Fibroblast of skin of scalp (primary cell): ENCODE data around the gene NUP188.
A peak's percentile ranks its signal among the peaks of the same experiment; 100 is the strongest.
"Not testable (repeated sequence)": the region's sequence is repeated elsewhere in the genome, so short reads cannot be mapped to it uniquely, and the experiment has no call there.

Experiments used
- DNase-seq: peaks from one replicate; pipeline ENCODE4 v3.0.0-alpha.2; 2013

The NUP188 gene

GRCh38 chr9:129028192-129028966, 80.9 kb downstream of the NUP188 start, which contains the start of gene SH3GLB2:
TSS of gene SH3GLB2 (minus strand) at chr9:129028331. CDS start at chr9:129028154, 177 bp downstream.
- DNase-seq = peak; percentile 95

- no peak for DNase-seq
These were observed 82.7 kb downstream of the NUP188 start for GRCh38 chr9:129030191-129030590.

GRCh38 chr9:129031514-129031913, 84.0 kb downstream of the NUP188 start:
- no peak for DNase-seq

- no peak for DNase-seq
These were observed 85.2 kb downstream of the NUP188 start for GRCh38 chr9:129032541-129033159.

- no peak for DNase-seq
These were observed 85.7 kb downstream of the NUP188 start for GRCh38 chr9:129033216-129033615.

- not testable (repeated sequence) for DNase-seq
These were observed 88.3 kb downstream of the NUP188 start for GRCh38 chr9:129035838-129036237.

GRCh38 chr9:129036241-129036922, 88.9 kb downstream of the NUP188 start, which contains the start of gene MIGA2:
TSS of gene MIGA2 (plus strand) at chr9:129036626. CDS start at chr9:129040595, 3,969 bp downstream.
- peak; percentile 99 for DNase-seq

GRCh38 chr9:129036923-129037766, 89.6 kb downstream of the NUP188 start:
- DNase-seq = no peak

- DNase-seq = no peak
These were observed 90.2 kb downstream of the NUP188 start for GRCh38 chr9:129037767-129038098.

GRCh38 chr9:129038109-129038852, 90.8 kb downstream of the NUP188 start:
- DNase-seq = no peak

- no peak for DNase-seq
These were observed 92.7 kb downstream of the NUP188 start for GRCh38 chr9:129040113-129040643.

GRCh38 chr9:129042016-129042415, 94.5 kb downstream of the NUP188 start:
- DNase-seq = no peak

- no peak for DNase-seq
These were observed 105.1 kb downstream of the NUP188 start for GRCh38 chr9:129052592-129052991.

GRCh38 chr9:129053020-129053419, 105.5 kb downstream of the NUP188 start:
- no peak for DNase-seq

- DNase-seq = no peak
These were observed 106.8 kb downstream of the NUP188 start for GRCh38 chr9:129054163-129054851.
